GM19324 (cell line): ENCODE data around the gene CPED1.
"Not testable (repeated sequence)": the region's sequence is repeated elsewhere in the genome, so short reads cannot be mapped to it uniquely, and the experiment has no call there.

Experiments used
- ATAC-seq: cut with Tn5 transposase; IDR thresholded peaks from one replicate; pipeline ENCODE4 v1.9.1; 2021; ENCODE audit warnings: mild to moderate bottlenecking, moderate library complexity; ENCODE audit not compliant: unreplicated experiment, low FRiP score

CPED1 gene

DNA sequence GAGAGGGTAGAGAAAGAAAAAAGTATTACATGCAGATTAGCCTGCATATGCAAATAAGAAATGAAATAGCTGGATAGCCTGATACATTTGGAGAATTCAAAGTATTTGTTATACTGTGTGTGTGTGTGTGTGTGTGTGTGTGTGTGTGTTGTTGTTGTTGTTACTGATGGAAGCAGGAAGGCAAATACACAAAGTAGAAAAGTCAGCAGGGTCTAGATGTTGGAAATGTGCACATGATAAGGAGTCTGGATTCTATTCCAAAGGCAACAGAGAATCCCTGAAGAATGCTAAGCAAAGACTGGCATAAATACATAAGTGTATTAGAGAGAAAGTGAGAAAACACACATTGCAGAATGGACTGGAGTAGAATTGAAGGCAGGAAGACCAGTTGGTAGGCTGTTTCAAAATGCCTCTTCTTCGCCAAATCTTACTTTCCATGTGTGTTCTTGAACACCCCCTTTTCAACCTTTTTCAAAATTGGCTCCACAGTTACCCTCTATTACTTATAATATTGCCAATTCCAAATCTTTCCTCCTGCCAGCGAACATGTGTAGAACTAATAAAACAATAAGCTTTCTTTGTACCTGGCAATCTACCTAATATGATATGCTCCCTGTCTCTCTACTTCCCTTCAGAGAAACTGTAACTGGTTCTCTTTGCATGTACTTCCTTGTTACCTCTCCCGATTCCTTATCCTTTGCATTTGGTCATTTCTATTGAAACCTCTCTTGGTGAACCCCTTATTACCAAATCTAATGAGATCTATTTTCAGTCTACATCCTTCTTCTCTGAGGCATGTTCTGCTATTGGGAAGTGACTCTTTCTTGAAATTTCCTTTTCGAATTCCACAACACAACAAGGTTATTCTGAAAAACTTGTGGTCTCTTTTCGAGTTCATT lies 6.2 kb downstream of the CPED1 start:
- ATAC-seq = no peak

DNA sequence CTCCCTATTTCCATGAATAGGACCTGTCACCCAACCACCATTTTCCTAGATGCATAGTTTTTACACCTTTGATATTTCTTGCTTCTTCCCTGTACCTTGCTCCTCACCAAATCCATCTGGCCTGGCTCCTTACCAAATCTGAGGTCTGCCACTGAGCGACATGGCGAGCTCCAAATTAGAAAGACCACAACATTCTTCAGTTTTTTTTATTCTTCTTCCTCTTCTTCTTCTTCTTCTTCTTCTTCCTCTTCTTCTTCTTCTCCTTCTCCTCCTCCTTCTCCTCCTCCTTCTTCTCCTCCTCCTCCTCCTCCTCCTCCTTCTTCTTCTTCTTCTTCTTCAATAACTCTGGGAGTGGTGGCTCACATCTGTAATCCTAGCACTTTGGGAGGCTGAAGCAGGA lies 7.1 kb downstream of the CPED1 start:
- ATAC-seq = no peak

DNA sequence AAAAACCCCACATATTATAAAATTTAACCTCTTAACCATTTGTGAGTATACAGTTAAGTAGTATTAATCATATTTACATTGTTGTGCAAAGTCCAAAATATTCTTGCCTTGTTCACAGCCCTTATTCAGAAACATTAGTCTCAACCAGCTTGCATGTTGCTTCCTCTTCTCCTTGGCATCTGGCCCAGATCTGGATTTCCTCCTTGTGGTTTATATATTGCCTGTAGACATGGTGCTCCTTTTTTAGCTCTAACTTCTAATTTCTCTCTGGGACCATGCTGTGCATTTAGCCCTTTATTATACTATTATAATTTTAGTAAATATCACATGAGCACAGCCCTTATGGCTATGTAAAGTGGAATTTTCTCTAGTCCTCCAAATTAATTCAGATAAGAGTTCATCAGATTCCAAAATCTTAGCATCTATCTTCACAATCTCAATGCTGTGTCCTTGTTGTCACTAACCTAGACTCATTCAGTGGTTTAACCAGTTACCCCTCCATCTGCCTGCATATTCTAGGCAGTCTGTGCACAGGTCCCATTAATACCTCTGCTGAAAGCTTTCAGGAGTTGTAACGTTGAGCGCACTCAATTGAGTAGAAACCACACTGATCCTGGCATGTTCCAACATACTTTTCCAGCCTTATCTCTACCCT lies 7.9 kb downstream of the CPED1 start:
- ATAC-seq = no peak

- no peak for ATAC-seq
These were observed 8.5 kb downstream of the CPED1 start for GRCh38 chr7:120996988-120997345.

DNA sequence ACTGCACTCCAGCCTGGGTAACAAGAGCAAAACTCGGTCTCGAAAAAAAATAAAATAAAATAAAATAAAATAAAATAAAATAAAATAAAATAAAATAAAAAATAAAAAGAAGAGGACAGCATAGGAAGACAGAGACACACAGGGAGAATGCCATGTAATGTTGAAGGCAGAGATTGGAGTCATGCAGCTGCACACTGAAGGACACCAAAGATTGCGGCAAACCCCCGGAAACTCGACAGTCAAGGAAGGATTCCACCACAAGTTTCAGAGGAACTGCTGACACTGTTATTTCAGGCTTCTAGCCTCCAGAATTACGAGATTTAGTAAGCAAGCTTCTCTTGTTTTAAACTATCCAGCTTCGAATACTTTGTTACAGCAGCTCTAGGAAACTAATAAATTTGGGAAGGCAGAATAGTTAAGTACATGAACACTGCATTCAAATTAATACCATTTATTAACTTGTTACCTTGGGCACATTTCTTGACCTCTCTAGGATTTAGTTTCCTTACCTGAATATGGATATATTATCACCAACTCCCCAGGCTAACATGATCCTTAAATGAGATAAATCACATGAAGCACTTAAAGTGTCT lies 9.5 kb downstream of the CPED1 start:
- ATAC-seq = no peak

DNA sequence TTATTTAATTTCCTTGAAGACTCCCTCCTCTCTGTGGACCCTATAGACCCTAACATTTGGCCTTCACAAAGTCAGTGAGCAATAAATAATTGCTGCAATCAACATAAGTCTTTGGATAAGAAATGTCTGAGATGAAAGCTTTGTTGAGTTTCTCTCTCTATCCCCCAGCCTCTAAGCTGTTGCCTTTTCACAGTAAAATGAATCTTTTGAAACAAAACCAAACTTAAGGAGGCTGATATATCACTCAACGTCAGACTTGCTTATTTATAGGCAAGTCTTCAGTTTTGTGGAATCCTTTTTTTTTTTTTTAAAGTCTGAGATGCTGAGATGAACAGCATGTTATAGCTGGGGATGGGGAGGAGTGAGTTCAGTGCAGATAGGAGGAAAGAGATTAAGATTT lies 10.0 kb downstream of the CPED1 start:
- no peak for ATAC-seq

GRCh38 chr7:120998996-120999565 lies 10.6 kb downstream of the CPED1 start:
- no peak for ATAC-seq

DNA sequence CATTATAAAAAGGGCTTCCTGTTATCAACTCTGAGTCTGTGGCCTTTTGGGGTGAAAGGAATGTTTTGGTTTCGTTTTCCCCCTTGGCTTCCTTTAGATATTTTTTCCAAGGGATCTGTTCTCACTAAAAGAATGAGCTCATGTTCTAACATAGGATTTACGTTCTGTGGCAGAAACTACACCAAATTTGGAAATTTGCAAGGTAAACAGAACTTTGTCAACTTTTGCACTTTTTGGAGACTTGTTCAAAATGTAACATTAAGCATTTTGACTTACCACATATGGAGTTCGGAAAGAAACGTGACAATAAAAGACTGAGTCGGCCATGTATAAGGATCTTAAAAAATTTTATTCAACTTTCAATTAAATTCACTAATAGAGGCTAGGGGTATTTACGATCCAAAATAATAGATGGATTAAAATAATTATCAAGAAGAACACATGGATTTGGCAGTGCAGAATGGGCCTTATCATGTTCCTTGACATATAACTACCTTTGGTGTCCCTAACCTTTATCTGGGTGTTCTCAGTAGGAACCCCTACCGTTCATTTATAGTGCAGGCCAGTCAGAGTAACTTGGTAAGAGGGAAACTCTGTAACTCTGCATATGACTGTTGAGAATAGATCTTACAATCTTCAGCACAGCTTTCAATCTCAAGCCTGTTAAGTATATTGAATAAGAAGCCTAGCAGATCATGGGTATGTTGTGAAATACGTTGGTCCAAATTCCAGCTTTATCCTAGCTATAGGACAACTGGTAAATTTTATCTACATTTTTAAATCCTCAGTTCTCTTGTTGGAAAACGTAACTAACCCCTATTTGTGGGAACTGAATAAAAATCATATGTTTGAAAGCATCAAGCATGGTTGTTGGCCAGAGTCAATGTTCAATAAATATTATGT lies 11.8 kb downstream of the CPED1 start:
- no peak for ATAC-seq

GRCh38 chr7:121001234-121001906 lies 12.9 kb downstream of the CPED1 start:
- no peak for ATAC-seq

DNA sequence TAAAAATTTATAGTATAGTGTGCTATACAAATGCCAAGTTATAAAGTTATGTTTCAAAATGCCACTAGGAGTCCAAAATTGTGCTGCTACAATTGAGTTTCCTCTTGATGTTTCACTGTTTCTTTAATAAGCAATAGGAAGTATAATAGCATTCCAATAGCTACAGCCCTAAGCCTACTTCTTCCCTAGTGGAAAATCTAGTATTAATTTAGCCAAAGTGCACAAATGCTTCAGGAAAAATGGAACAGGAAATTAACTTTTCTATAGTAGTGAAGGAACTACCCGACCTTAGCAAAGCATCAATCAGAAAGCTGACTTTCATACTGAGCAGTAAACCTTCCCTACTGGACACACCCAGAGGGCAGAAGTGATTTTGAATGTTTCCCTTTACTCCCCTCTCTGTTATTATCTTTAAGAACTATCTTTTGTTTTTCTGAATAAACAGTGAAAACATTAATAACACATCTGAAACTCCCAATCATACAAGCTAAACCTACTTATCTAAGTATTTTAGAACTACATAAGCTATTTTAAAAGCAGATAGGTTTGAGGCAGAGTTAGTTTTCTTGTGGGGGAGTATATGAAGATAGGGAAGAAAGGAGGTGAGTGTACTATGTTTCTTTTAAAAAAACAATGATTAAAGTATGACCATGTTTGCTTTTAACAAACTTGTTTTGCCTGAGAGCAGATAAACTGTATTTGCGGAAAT lies 13.7 kb downstream of the CPED1 start:
- ATAC-seq = no peak

GRCh38 chr7:121002757-121003200 lies 14.3 kb downstream of the CPED1 start:
- no peak for ATAC-seq

DNA sequence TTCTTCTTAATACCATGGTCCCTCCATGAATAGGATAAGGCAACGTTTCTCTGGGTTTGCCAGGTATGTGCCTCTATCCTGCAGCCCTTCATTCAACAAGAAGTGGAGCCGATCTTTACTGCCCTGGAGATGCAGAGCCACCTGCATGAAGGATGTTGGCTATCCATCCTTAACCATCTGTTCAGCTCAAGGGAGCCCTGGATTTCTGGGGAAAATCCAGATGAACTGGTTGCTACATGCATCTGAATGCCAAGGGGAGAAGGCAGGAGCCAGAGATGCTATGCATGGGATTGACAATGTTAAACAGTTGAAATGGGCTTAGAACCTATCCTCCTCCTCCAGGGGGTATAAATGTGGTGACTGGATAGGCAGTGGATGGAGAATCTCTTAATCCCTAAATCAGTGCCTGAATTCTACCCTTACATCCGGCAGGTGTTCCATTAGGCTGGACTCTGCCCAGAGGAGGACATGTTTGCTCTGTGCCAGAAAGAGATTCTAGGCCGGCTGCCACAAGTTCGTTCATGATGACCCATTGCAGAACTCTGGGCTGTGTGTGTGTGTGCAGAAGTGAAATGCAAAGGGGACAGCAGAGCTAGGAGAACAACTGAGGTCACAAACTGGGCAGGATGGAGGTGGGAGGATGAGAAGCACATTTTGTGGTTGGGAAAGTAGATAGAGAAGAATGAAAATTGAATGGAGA lies 15.6 kb downstream of the CPED1 start:
- no peak for ATAC-seq

DNA sequence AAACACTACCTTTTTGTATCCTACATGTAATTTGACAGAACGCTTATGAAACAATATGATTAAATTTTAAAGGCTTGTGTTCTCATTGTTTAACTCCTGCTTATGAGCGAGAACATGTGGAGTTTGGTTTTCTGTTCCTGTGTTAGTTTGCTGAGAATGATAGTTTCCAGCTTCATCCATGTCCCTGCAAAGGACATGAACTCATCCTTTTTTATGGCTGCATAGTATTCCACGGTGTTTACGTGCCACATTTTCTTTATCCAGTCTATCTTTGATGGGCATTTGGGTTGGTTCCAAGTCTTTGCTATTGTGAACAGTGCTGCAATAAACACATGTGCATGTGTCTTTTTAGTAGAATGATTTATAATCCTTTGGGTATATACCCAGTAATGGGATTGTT lies 16.5 kb downstream of the CPED1 start:
- not testable (repeated sequence) for ATAC-seq

DNA sequence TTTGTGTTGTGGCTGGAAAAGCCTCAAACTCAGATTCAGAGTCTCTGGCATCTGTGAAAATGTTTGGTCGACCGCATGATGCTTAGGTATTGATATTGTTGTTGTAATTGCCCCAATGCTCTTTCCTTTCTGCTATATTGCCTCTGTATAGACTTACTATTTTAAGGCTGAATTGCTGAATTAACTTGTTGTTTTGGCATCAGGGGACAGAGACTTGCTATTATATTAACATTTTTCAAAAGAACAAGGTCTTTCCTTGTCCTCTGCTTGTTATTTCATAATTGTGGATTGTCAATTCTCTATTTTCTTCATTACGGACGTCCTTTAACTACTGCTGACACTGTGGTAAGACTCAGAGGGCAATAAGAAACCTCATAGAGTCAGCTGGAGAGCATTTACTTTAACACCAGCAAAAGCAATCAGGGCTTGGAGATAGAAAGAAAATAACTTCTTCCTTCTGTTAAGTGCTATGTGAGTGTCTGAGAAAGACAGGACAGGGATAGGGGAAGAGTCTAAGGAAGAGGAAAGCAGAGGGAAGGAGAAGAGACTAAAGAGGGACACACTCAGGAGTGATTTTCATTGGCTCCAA lies 17.6 kb downstream of the CPED1 start:
- ATAC-seq = no peak

- no peak for ATAC-seq
These were observed 18.3 kb downstream of the CPED1 start for GRCh38 chr7:121006711-121007315.

- no peak for ATAC-seq
These were observed 20.3 kb downstream of the CPED1 start for GRCh38 chr7:121008816-121009215.

DNA sequence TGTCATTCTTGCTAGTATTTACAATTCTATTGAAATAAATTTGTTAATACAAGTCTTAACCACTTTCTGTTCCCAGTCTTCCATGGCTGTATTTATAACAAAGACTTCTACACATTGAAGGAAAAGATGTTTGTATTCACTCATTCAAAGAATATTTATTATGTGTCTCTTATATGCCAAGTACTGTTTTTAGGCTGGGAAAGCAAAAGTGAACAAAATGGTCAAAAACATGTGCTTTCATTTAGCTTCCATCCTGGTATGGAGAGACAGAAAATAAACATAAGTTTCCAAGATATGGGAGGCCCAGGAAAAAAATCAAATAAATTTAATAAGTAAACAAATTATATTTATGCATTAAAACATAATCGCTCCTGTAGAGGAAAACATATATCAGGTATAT lies 22.9 kb downstream of the CPED1 start:
- no peak for ATAC-seq
